Spleen (tissue), 7 donors: ENCODE results near the gene GAREM1.

ENCODE experiments used
- POLR2A ChIP-seq, 3 donors: fragments of 450-650 bp; IDR thresholded peaks; one replicate each; pipeline ENCODE4 v1.5.1; 2017; ENCODE audit warnings: antibody characterized with exemption in 3 of 3, mild to moderate bottlenecking in 1 of 3
- POLR2AphosphoS5 ChIP-seq, 3 donors: sonication (generic); formaldehyde crosslinking; IDR thresholded peaks; one replicate each; pipeline ENCODE4 v1.5.1; 2017; ENCODE audit warnings: antibody characterized with exemption in 3 of 3
- TF ChIP-seq, protein P1 (sequence below), 11 experiments: fragments of 200-600 bp in 7 of 11; fragments of 450-650 bp in 4 of 11; sonication (generic) in 4 of 11; IDR thresholded peaks in 8 of 11; conservative IDR thresholded peaks in 3 of 11; 1 replicate in 7 of 11; 2 replicates in 4 of 11; pipeline versions ENCODE4 v1.4.0 to v1.8.0; 2016 to 2021; ENCODE audit warnings: antibody characterized with exemption in 11 of 11, inconsistent platforms in 4 of 11, mild to moderate bottlenecking in 1 of 11
- donor health status: DM: no; HTN: no; CAD: no; lungs with moderate emphysema.
- donor health status: DM: no; HTN: no; CAD: no.
- donor health status: DM: no; HTN: no; CAD: no.

DNA sequence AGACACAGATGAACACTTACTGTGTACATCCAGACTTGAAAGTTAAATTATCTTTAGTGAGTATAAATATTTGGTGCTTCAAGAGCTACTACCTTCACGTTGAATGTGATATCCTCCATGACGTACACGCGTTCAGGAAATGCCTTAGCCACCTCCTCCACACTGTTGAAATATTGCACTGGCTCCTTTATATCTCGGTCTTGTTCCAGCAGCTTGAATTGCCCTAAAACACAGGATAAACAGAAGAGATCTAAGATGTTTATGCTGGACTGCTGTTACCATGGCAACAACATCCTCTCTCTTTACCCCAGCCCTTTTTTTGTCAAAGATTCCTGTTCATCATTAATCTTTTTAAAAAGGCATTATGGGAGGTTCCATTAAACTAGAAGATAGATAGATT lies 160.6 kb downstream of the GAREM1 start:
- TF ChIP-seq, protein P1, sequence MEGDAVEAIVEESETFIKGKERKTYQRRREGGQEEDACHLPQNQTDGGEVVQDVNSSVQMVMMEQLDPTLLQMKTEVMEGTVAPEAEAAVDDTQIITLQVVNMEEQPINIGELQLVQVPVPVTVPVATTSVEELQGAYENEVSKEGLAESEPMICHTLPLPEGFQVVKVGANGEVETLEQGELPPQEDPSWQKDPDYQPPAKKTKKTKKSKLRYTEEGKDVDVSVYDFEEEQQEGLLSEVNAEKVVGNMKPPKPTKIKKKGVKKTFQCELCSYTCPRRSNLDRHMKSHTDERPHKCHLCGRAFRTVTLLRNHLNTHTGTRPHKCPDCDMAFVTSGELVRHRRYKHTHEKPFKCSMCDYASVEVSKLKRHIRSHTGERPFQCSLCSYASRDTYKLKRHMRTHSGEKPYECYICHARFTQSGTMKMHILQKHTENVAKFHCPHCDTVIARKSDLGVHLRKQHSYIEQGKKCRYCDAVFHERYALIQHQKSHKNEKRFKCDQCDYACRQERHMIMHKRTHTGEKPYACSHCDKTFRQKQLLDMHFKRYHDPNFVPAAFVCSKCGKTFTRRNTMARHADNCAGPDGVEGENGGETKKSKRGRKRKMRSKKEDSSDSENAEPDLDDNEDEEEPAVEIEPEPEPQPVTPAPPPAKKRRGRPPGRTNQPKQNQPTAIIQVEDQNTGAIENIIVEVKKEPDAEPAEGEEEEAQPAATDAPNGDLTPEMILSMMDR (IDR thresholded peaks at IDR 0.05 in 8 of 11, conservative IDR thresholded peaks at IDR 0.05 in 3 of 11): no peak
- no peak for TF ChIP-seq POLR2AphosphoS5 (IDR thresholded peaks at IDR 0.05)
- TF ChIP-seq POLR2A (IDR thresholded peaks at IDR 0.05): no peak
